ENCODE data around the gene PTPRB. TPM values are rescaled to one million over a fixed set of nuclear protein-coding genes. Genes with fewer than 3 reads are reported as not detected.

The PTPRB gene
- total RNA-seq, 1 donor from 2014 or later, result 14.6 TPM

DNA sequence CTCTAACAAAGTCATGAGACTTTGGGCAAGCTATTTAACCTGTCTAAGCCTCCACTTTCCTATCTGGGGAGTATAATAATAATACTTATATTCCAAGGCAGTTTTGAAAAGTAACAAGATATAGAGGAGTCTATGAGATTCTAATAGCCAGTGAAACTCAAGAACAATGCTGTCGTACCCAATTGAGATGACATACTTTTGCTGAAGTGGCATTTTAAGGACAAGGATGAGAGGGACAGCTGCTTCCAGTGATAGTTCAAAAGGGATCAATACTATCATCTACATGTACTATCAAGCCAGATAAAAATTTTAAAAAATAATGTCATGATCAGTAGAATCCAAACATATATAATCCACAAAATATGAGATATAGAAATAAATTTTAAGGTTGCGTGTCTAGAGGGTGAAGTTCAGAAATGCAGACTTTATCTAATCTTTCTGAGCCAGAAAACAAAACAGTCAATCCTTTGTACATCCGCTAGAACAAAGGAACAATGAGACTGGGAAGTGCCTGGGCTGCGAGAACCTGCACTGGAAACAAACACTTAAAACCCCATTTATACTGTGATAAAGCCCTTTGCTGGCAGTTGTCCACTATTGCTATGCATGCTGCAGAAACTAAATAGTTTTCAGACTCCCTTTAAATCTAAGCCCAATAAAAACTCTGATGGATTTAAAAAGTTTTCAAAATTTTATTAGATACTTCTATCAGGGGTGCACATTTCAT is 38.6 kb downstream of the PTPRB start:
- ATAC-seq, result peak; percentile 37
- no peak for DNase-seq (ENCODE audit: low spot score)

DNA sequence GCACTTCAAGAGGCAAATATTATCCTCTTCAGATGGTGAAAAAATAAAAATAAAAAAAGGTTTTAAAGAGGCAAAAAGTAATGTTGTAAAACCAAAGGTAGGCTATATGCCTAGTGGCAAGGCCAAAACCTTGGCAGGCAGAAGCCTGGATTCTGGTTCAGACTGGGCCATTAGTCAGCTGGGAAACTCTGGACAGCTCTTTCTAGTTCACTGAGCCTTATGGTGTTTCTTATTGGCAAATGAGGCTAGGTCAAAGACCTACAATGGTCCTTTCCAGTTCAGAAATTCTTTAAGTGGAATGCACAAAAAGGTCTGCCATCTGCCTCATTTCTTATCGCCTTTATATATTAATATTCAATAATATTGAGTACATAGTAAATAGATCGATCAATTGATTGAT is 44.6 kb downstream of the PTPRB start:
- no peak for ATAC-seq
- no peak for DNase-seq (ENCODE audit: low spot score)

DNA sequence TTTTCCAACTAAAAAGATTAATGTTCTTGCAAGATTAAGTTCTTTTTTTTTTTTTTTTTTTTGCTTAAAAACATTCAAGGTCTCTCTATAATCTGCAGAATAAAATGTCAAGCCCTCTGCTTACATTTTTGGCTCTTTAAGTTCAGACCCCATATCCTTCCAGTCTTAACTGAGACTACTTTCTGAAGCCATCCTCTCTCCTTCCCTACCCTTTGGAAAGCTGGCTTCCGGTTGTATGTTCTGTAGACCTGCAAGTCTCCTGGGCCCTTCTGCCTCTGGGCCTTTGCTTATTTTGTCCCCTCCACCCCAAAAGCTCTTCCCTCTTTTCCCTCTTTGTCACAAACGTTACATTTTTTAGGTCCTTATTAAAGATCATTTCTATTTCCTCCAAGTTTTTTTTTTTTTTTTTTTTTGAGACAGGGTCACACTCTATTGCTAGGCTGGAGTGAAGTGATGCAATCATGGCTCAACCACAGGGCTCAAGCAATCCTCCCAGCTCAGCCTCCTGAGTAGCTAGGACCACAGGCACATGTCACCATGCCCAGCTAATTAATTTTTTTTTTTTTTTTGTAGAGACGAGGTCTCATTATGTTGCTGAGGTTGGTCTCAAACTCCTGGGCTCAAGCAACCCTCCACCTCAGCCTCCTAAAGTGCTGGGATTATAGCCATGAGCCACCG is 46.5 kb downstream of the PTPRB start:
- DNase-seq (ENCODE audit: low spot score) (no peak), ATAC-seq (no peak)

DNA sequence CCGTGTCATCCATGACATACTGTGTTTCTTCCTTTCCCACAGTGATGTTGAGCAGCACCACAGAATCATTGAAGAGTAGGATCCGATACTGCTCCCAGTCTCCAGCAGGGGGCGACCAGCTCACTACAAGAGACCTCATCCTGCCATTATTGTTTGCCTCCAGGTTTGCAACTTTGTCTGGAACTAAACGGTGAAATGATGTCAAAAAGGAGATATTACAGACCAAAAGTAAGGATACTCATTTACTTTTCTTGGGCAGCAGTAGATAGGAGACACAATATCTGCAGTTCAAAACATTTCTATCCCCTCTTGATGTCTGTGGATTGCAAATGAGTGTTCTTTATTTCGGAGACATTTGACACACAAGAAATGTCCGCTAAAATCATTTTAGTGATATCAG is 47.2 kb downstream of the PTPRB start:
- peak; percentile 61 for DNase-seq (ENCODE audit: low spot score)
- peak; percentile 94 for ATAC-seq

DNA sequence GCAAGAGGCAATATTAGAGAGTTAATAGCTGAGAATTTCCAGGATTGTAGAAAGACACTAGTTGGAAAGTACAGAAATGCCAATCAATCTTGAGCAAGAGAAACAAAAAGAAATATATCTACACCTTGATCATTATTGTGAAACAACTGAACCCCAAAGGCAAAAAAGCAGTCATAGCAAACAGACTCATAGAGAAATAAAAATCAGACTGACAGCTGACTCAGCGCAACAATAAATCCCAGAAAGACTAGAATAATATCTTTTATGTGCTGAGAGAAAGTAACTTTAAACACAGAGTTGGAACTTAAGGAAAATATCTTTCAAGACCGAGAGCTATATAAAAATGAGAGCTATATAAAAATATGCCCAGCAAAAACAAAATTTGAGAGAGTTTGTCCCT is 52.9 kb downstream of the PTPRB start:
- no peak for DNase-seq (ENCODE audit: low spot score)
- ATAC-seq, result no peak

DNA sequence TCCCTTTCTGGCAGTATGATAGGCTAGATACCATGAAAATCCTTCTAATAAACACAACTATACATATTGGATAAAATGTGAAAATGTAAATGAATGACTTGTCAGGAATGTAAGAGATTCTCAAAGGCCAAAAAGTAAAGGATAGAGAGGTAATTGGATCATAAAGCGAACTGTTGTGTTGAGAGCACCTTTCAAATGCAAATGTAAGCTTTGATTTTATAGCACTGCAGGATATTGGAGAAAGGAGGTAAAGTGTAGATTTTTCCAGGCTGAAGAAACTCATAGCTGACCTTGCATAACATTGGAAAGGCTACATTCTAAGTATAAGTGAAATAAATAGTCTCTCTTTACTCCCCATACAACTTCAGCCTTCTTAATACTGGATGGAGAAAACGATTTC is 54.0 kb downstream of the PTPRB start:
- ATAC-seq (no peak), DNase-seq (ENCODE audit: low spot score) (no peak)

DNA sequence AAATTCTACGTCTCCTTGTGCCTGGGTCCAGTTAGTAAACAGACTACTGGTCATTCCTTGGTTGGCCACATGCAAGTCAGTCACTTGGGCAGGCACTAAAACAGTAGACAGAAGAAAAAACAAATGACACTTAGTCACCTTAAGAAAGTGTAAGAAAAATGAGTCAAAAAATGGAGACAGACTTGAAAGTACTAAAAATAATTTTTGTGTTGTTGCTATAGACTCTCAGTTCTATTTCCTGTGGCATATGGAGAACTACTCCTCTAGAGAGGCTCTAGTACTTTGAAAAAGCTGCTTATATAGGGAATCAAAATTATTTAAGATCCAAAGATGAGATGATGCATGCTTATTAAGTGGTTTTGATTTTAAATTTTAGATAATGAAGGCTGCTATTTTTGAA is 56.0 kb downstream of the PTPRB start:
- DNase-seq (ENCODE audit: low spot score), result no peak

DNA sequence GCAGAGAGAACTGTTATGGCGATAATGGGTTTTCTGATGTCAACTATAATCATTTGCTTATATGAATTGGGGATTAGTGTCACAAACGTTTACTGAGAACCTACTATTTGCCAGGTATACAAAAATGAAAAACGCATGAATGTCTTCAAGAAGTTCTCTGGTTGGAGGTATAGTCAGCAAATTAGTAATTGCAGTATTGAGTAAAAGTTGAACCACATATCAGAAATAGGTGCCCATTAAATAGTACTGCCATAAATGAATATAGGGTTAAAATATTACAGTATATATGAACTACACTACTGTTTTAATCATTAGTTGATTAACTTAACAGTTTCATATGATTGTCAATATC is 60.0 kb downstream of the PTPRB start:
- ATAC-seq (no peak), DNase-seq (ENCODE audit: low spot score) (no peak)

More for the DNA sequence above, 56.0 kb downstream of the PTPRB start:
- ATAC-seq, result no peak

DNA sequence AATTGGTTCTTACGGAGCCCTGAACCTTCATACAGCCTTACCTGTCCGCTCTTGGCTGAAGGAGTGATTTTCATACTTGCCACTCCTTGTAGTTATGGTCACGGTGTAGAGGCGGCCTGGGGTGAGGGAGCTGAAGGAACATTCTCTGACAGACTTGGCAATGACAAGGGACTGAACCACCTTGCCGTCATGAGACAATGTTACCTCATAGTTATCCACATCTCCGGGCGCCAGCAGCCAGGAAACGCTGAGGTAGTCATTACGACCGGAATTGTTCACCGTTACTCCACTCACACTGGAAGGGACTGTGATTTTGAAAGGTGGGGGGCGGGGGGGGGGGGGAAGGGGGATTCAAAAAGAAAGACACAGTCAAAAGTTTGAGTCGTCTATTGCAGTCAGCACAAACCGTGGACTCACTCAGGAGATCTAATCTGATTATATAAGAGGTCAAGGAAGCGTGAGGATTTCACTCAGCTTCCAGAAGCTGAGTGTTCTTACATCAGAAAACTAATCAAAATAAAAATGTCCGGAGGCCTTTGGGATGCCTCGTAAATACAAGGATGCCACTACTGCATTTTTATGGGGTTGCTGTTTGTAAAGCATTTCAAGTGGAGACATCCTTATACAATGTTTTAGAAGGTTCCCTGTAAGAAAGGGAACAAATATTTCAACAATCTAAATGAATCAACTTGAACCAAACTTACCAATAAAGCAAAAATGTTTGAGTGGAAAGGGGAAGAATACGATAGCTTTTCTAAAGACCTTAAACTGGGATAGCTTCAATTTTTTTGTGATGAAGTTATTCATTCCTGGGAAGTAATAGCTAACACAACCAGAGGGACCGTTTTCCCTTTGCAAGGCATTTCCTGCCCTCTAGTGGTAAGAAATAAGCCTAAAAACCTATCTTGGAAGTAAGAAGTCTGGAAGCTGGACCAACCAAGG is 60.6 kb downstream of the PTPRB start:
- no peak for DNase-seq (ENCODE audit: low spot score)

DNA sequence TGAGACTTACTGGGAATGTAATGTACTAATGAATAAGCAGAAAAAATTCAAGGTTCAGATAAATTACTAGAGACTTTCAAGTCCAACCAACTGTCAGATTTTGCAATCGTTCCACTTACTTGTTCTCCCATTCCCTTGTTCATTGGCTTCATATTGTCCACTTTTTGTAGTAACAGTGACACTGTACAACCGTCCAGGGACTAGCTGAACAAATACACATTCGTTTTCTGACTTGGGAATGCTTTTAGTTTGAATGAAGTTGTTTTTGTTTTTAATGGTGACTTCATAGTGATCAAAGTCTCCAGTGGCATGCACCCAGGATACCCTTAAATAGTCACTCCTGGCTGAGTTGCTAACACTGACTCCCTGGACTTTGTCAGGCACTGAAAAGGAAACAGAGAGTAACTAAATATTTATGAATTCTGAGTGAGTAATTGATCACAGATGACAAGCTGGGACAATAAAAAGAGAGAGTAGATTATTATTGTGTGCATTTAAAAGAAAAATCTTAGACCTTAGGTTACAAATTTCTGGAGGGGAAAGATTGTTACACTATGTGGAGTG is 65.4 kb downstream of the PTPRB start:
- DNase-seq (ENCODE audit: low spot score) (no peak), ATAC-seq (no peak)

More for the DNA sequence above, 60.6 kb downstream of the PTPRB start:
- peak; percentile 92 for ATAC-seq

DNA sequence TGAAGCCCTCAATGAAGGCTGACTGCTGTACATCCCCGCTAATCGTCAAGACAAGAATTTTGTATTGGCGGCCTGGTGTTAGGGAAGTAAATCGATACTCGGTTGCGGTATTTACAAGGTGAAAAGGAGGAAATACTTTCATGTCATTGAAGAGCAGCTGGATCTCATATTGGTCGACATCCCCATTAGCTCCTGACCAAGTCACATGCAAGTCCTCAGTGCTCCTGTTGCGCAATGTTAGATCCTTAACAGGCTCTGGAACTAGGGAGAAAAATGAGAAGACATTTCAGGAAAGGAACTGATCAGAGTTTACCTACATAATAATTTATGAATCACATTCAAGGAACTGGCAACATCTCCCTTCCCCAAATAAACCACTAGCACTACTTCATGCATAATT is 66.2 kb downstream of the PTPRB start:
- DNase-seq (ENCODE audit: low spot score), result no peak
- ATAC-seq, result no peak

DNA sequence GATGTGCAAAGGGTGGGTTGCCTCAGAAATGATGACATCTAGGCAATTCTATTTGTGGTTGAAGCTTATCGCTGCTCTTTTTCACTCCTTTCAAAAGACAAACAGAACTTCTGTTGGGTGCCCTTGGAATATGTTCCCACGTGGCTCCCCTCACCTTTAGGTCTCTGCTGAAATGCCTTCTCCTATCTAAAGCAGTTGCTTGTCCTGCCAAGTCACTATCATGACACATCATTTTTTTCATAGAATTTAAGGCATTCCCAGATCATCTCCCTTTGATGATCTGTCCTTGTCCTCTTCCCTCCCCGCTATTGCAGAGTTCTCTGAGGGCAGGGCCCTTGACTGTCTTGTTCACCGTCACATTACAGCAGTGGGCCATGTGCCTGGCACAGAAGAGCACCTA is 75.7 kb downstream of the PTPRB start:
- ATAC-seq (no peak), DNase-seq (ENCODE audit: low spot score) (no peak)

DNA sequence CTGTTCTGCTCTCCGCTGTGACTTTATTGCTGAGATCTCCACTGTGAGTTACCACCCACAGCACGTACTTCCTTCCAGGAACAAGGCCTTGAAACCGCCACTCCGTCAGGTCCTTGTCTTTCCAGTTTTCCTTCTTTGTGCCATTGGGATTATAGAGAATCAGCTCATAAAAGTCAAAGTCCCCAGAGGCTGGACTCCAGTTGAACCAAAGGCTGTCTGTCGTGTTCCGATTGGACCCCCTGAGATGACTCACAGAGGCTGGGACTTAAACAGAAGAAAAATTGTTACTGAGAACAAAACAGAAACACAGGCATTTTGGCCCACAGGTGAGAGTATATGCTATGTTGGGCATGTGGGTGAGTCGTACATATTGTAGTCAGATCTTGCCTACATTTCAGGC is 76.6 kb downstream of the PTPRB start:
- DNase-seq (ENCODE audit: low spot score) (no peak), ATAC-seq (no peak)

DNA sequence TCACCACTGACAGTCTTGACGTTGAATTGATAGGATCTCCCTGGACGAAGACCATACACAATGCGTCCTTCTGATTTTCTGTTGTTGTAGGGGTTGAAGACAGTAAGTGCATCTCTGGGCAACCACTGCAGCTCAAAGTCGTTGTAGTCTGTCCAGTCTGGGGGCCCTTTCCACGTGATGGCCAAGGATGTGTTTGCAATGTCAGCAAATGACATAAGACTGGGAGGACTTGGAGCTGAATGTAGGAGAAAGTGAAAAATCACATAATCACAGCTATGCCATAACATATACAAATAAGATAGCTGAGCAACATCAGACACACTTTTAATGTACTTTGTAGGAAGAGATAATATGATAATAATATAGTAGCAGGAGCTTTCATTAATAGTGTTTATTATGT is 77.8 kb downstream of the PTPRB start:
- no peak for ATAC-seq
- no peak for DNase-seq (ENCODE audit: low spot score)

DNA sequence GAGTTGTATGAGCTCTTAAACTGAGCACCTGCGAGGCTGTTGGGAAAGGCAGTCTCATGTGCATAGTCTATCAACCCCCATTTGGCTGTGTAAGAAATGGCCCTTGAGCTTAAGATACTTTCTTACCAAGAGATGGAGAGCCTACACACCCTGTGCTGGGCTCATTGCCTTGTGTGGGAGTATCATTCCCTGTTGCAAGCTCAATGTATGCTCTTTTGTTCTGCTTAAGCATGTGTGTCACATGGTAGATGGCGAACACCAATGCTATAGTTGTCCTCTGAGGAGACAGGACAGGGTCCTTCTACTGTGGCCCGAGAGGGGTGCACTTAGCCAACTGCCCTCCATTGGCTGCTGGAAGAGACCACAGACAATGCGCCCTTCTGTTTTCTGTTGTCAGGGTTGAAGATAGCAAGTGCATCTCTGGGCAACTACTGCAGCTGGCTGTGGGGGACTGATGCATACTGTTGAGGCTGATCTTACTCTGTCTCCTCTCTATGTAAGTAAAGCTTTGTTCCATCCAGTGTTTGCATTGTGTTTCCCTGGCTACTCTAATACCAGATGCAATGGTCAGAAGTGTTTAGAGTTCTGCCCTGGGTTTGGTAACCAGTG is 79.5 kb downstream of the PTPRB start:
- ATAC-seq (no peak), DNase-seq (ENCODE audit: low spot score) (no peak)

DNA sequence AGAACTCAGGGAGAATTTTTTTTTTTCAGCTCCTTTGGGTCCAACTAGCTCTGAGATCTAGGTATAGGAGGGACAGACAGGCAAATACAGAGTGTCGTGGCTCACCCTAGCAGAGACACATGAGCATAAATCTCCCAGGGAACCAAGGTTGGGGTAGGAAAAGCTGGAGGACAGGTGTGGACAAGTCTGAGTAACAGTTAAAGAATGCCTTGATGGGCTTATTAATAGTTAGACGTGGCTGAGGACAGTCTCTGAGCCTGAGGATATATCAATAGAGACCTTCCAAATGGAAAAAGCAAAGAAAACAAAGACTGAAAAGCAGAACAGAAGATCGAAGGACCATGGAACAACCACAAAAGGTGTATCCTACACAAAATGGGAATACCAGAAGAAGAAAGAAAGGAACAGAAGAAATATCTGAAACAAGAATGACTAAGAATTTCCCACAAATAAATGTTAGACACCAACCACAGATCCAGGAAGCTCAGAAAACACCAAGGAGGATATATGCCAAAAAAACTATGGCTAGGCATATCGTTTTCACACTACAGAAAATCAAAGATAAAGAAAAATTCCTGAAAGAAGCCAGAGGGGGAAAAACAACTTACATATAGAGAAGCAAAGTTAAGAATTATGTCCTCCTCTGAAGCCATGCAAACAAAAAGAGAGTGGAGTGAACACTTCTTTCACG is 80.9 kb downstream of the PTPRB start:
- ATAC-seq (no peak), DNase-seq (ENCODE audit: low spot score) (no peak)

DNA sequence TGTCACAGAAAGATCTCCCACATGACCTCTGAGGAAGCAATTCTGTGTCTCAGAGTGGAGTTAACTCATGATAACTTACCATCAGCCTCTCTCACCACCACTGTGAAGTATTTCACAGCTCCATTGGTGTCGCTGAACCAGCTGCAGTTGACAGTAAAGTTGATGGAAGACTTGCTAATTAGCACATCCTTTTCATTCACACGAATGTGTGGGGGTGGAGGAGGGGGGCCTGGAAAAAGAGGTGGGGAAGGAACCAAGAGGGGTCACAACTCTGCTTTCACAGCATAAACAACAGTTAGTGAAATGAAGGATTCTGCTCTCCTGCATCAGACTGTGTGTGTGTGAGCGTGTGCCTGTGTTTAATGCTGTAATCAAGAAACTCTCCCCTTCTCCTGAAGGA is 82.1 kb downstream of the PTPRB start:
- no peak for ATAC-seq
- no peak for DNase-seq (ENCODE audit: low spot score)

DNA sequence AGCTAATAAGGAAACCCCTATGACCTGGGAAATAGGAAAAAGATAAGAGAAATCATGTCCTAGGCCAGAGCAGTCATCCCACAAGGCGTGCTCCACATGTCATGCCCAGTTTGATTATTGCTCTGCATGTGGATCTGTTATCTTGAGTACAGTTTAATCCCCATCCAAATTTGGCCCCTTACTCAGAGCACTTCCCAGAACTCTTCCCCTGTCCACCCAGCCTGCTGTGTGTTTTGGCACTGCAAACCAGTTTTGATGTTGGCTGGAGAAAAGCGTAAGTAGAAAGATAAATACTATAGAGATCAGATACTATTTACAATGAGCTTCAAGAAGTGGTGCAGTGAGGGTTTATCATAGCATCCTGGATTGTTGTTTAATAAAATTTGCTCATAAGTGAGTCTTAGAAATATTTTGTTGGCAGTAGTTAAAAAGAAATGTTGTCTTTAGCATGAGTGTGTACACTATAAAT is 83.8 kb downstream of the PTPRB start:
- DNase-seq (ENCODE audit: low spot score), result no peak
- ATAC-seq, result no peak

DNA sequence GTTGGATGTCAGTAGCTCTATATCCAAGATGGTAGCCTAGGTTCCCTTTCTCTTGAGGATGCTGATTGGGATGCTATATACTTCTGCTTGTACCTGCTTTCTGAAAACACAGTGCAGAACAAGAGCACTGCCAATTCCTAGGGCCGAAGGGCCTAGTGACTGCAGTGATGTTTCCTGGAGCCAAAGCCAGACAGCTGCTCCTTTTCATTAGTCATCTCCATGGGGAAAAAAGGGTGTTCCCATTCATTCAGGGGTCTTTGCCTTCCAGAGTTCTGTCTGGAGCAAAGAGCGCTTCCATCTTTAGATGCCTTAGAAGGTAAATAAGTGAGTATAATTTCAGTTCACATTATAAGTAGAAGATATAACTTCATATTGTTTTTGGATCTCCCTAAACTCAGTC is 85.5 kb downstream of the PTPRB start:
- DNase-seq (ENCODE audit: low spot score) (no peak), ATAC-seq (no peak)

DNA sequence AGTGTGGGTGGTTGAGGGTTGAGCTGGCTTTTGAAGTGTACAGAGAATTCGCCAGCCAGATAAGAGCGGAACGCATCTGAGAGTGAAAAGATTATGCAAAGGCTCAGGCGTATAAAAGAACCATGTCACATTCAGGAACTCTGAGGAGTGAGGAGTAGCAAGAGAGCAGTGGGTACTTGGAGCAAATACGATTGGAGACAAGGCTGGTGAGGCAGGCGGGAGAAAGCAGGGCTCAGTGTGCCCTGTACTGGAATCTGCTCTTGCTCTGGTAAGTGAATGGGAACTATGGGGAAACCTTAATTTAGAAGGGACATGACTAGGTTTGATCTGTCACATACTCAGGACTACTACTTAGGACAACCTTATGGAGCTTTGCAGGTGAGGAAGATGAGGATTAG is 87.0 kb downstream of the PTPRB start:
- no peak for ATAC-seq
- no peak for DNase-seq (ENCODE audit: low spot score)
